Activated T-cell treated with anti-CD3 and anti-CD28 coated beads, Interleukin-2, amount 50 U/mL, for 4 hours (primary cell): ENCODE data around the gene TPM1. TPM values are rescaled to one million over a fixed set of nuclear protein-coding genes. Genes with fewer than 3 reads are reported as not detected.

Experiments used
- ATAC-seq, 2 donors: fragments of 200-7000 bp; cut with Tn5 transposase; one replicate each; pipeline ENCODE4 v1.10.0; 2021
- DNase-seq: peaks from one replicate; pipeline ENCODE4 v3.0.0-alpha.2; 2020
- H3K27me3 Mint-ChIP-seq: one replicate; pipeline ENCODE4 v1.8.0; 2021; ENCODE audit warnings: low read depth, mixed read lengths
- H3K36me3 Mint-ChIP-seq: one replicate; pipeline ENCODE4 v1.8.0; 2022; ENCODE audit warnings: mixed read lengths; ENCODE audit not compliant: insufficient read depth
- H3K4me1 Mint-ChIP-seq: one replicate; pipeline ENCODE4 v1.8.0; 2021; ENCODE audit warnings: low read depth, mixed read lengths
- H3K4me3 Mint-ChIP-seq: one replicate; pipeline ENCODE4 v1.8.0; 2021; ENCODE audit warnings: mild to moderate bottlenecking, moderate library complexity, mixed read lengths
- H3K9me3 Mint-ChIP-seq: one replicate; pipeline ENCODE4 v1.8.0; 2021; ENCODE audit warnings: mixed read lengths
- total RNA-seq, 3 donors: library from RNA; stranded (reverse); gene quantifications; one replicate each; pipeline ENCODE4 v1.2.1, GENCODE V29; 2021

Gene TPM1
- total RNA-seq, 3 donors from 2014 or later: 9.5 to 11.4 (median 9.5) TPM

GRCh38 chr15:63111481-63111880, 68.9 kb downstream of the TPM1 start:
- DNase-seq (no peak), ATAC-seq (no peak)
- no peaks in the 10 kb centered on the region for H3K4me1 Mint-ChIP-seq
- no peak overlapping the region for H3K4me3 Mint-ChIP-seq
- peaks cover 10% of the 10 kb centered on the region for H3K27me3 Mint-ChIP-seq
- H3K9me3 Mint-ChIP-seq: no peaks in the 10 kb centered on the region
- no peaks in the 10 kb centered on the region for H3K36me3 Mint-ChIP-seq

GRCh38 chr15:63112871-63113270, 70.3 kb downstream of the TPM1 start:
- no peaks in the 10 kb centered on the region for H3K4me1 Mint-ChIP-seq
- H3K9me3 Mint-ChIP-seq: no peaks in the 10 kb centered on the region
- DNase-seq (no peak), ATAC-seq (no peak)
- no peak overlapping the region for H3K4me3 Mint-ChIP-seq
- H3K36me3 Mint-ChIP-seq: no peaks in the 10 kb centered on the region
- H3K27me3 Mint-ChIP-seq: peaks cover 6% of the 10 kb centered on the region

- no peaks in the 10 kb centered on the region for H3K4me1 Mint-ChIP-seq
- no peaks in the 10 kb centered on the region for H3K36me3 Mint-ChIP-seq
- no peak for DNase-seq
- no peaks in the 10 kb centered on the region for H3K27me3 Mint-ChIP-seq
- H3K9me3 Mint-ChIP-seq: peaks cover 4% of the 10 kb centered on the region
- no peak for ATAC-seq
- no peak overlapping the region for H3K4me3 Mint-ChIP-seq
These were observed 71.9 kb downstream of the TPM1 start for GRCh38 chr15:63114465-63114864.

Other genes with a start within 250 kb of the TPM1 start
- gene LACTB, start 79.1 kb downstream of the TPM1 start, total RNA-seq: 10 to 100 TPM; 13.6 to 16.5 (median 14.2) TPM
- gene RPS27L, start 114.7 kb downstream of the TPM1 start, total RNA-seq: 100 to 1,000 TPM in 1 of 3 donors, 10 to 100 TPM in 2; 82.0 to 114 (median 91.8) TPM
- 100 to 1,000 TPM; 127 to 166 (median 152) TPM for gene RAB8B, start 146.9 kb downstream of the TPM1 start, total RNA-seq
- gene APH1B, start 234.9 kb downstream of the TPM1 start, total RNA-seq: 1 to 10 TPM; 1.9 to 4.2 (median 3.7) TPM